ENCODE data around the gene COPB2. TPM values are rescaled to one million over a fixed set of nuclear protein-coding genes. Genes with fewer than 3 reads are reported as not detected.

COPB2 gene
- total RNA-seq, 1 experiment from 2014 or later = 138 TPM

- no peak overlapping the region for H3K27ac ChIP-seq (ENCODE audit: low read depth, low read length, poor library complexity, severe bottlenecking)
- H3K4me1 ChIP-seq (ENCODE audit: insufficient read depth, low read length, poor library complexity, severe bottlenecking) = no peaks in the 10 kb centered on the region
These were observed 80.9 kb downstream of the COPB2 start for GRCh38 chr3:139308560-139308959.

GRCh38 chr3:139307601-139308555 is 81.6 kb downstream of the COPB2 start:
- TF ChIP-seq EZH2 (IDR thresholded peaks at IDR 0.05; ENCODE audit: borderline replicate concordance, low read depth, low read length, poor library complexity, severe bottlenecking) (no peak), CTCF (conservative IDR thresholded peaks at IDR 0.05; ENCODE audit: low read depth, low read length) (no peak)
- Histone ChIP-seq H3K27ac (ENCODE audit: low read depth, low read length, poor library complexity, severe bottlenecking) (no peak overlapping the region), H3K9me3 (ENCODE audit: low read depth, low read length, poor library complexity, severe bottlenecking) (no peaks in the 10 kb centered on the region), H3K36me3 (ENCODE audit: insufficient read depth, low read length, poor library complexity, severe bottlenecking) (no peaks in the 10 kb centered on the region), H3K4me3 (ENCODE audit: low read depth, low read length, poor library complexity, severe bottlenecking) (no peak overlapping the region), H3K4me1 (ENCODE audit: insufficient read depth, low read length, poor library complexity, severe bottlenecking) (no peaks in the 10 kb centered on the region), H3K27me3 (replicated peaks; ENCODE audit: insufficient read depth, low read depth, low read length, poor library complexity) (no peaks in the 10 kb centered on the region)
- intact Hi-C loops (cut with micrococcal nuclease; ENCODE audit: unreplicated experiment) = no loop called here
- CTCF ChIA-PET = interaction anchor here (1.1 kb wide), 1 partner anchor 196 kb away, joined by 3 read pairs; no protein-coding TSS in a partner anchor
- peak; percentile 48 for DNase-seq (ENCODE audit: low spot score)
- POLR2A ChIA-PET (ENCODE audit: low non-redundant PET) = no interaction called here
- no TSS peak for BruUV-seq (replicated peaks)

More at GRCh38 chr3:139308560-139308959, 80.9 kb downstream of the COPB2 start:
- no peak for DNase-seq (ENCODE audit: low spot score)
- ChIA-PET CTCF (interaction anchor here (1.1 kb wide), 1 partner anchor 197 kb away, joined by 3 read pairs; no protein-coding TSS in a partner anchor), POLR2A (ENCODE audit: low non-redundant PET) (no interaction called here)
- Histone ChIP-seq H3K27me3 (replicated peaks; ENCODE audit: insufficient read depth, low read depth, low read length, poor library complexity) (no peaks in the 10 kb centered on the region), H3K36me3 (ENCODE audit: insufficient read depth, low read length, poor library complexity, severe bottlenecking) (no peaks in the 10 kb centered on the region), H3K4me3 (ENCODE audit: low read depth, low read length, poor library complexity, severe bottlenecking) (no peak overlapping the region), H3K9me3 (ENCODE audit: low read depth, low read length, poor library complexity, severe bottlenecking) (no peaks in the 10 kb centered on the region)
- intact Hi-C loops (cut with micrococcal nuclease; ENCODE audit: unreplicated experiment) = no loop called here
- no TSS peak for BruUV-seq (replicated peaks)
- no peak for TF ChIP-seq CTCF (conservative IDR thresholded peaks at IDR 0.05; ENCODE audit: low read depth, low read length)

Other genes with a start within 250 kb of the COPB2 start
- gene MRPS22, start 45.6 kb downstream of the COPB2 start, total RNA-seq (2021) = 61.6 and 61.9 TPM in 2 replicates
- gene RBP2, start 86.9 kb upstream of the COPB2 start, total RNA-seq (2021) = not detected in 2 replicates
- gene RBP1, start 150.1 kb upstream of the COPB2 start, total RNA-seq (2021) = 45.4 and 49.9 TPM in 2 replicates

Data from A673 (cell line).